Left lobe of liver (tissue), 2 donors: ENCODE data around the gene CIRBP. TPM values are rescaled to one million over a fixed set of nuclear protein-coding genes. Genes with fewer than 3 reads are reported as not detected.

Experiments used
- ATAC-seq: fragments of 200-7000 bp; cut with Tn5 transposase; one replicate; pipeline ENCODE4 v1.9.1; 2020; ENCODE audit warnings: mild to moderate bottlenecking, moderate library complexity
- DNase-seq: peaks from one replicate; pipeline ENCODE4 v3.0.0-alpha.2; 2020; ENCODE audit warnings: low spot score
- total RNA-seq: library from RNA; stranded (reverse); gene quantifications from one replicate; pipeline ENCODE4 v1.2.1, GENCODE V29; 2021
- donor health status: DM: no; HTN: no; CAD: no; lungs with moderate emphysema.
- donor health status: DM: no; HTN: yes; CAD: no.

Gene CIRBP
- total RNA-seq, 1 donor from 2014 or later = 125 TPM

DNA sequence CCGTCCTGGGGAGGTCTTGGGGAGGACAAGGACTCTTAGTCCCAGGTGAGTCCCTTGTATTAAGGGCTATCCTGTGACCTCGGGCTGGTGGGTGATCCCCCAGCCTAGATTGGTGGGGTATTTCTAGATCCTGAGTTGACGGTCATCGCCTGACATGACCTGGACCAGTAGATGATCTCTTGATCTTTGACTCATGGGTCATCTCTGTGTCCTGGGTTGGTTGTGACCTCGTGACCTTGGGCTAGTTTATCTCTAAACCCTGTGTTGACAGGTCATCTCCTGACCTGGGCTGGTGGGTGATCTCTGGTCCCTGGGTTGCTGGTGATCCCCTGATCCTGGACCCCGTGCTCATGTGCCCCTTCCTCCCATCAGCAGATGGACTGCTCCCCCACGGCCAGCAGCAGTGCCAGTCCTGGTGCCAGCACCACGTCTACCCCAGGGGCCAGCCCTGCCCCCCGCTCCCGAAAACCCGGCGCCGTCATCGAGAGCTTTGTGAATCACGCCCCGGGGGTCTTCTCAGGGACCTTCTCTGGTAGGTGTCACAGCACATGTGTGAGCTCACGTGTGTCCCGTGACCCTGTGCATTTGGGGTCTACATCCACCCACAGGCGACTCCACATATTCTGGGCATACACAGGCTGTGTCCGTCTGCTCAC lies 14.5 kb upstream of the CIRBP start:
- ATAC-seq (peak; percentile 24), DNase-seq (peak; percentile 76)

DNA sequence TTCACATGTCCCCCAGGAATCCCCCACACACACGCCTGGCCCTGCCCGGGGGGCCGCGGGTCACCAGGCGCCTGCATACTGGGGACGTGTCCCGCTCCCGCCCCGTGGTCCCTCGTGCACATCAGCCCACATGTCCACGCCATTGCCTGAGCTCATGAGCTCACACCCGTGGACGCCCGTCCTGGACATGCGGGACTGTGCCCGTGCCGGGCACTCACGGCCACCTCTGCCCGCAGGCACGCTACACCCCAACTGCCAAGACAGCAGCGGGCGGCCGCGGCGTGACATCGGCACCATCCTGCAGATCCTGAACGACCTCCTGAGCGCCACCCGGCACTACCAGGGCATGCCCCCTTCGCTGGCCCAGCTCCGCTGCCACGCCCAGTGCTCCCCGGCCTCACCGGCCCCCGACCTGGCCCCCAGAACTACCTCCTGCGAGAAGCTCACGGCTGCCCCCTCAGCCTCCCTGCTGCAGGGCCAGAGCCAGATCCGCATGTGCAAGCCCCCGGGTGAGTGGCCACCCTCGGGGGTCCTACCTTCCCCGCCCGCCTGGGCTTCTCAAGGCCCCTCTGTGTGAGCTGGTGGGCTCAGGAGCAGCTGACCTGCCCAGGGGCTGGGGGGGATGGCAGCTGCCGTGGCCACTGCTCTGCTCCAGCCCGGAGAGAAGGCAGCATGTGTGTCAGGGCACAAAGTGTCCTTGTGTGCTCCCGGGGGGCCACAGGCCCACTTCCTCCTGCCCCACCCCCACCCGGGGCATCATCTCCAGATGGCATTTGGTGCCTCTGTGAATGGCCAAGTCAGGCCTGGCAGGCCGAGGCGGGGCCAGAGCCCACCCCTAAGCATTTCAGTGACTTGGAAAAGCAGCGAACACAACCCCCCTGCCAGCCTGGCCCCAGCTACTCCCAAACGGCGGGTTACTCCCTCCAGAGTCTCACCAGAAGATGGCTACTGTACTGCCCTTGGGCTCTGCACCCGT lies 13.7 kb upstream of the CIRBP start:
- ATAC-seq (no peak), DNase-seq (no peak)

DNA sequence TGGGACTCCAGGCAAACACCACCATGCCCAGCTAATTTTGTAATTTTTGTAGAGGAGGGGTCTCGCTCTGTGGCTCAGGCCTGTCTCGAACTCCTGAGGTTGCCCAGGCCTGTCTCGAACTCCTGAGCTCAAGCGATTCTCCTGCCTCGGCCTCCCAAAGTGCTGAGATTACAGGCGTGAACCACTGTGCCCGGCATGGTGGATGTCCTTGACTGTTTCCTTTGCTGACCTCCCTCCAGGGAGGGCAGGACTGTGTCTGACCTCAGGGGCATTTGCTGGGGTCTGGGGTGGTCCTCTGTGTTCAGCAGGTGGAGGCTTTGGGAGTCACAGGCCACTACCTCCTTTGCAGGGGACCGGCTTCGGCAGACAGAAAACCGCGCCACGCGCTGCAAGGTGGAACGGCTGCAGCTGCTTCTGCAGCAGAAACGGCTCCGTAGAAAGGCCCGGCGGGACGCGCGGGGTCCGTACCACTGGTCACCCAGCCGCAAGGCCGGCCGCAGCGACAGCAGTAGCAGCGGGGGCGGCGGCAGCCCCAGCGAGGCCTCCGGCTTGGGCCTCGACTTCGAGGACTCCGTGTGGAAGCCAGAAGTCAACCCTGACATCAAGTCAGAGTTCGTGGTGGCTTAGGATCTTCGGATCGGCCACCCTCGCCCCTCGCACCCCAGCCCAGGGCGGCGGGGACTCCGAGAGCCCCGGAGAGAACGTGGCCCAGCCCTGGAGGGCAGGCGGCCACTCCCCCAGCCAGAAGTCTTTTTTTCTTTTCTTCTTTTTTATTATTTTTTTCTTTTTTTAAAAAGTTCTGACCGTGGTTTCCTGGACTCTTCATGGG lies 12.3 kb upstream of the CIRBP start:
- ATAC-seq = no peak
- DNase-seq = no peak

DNA sequence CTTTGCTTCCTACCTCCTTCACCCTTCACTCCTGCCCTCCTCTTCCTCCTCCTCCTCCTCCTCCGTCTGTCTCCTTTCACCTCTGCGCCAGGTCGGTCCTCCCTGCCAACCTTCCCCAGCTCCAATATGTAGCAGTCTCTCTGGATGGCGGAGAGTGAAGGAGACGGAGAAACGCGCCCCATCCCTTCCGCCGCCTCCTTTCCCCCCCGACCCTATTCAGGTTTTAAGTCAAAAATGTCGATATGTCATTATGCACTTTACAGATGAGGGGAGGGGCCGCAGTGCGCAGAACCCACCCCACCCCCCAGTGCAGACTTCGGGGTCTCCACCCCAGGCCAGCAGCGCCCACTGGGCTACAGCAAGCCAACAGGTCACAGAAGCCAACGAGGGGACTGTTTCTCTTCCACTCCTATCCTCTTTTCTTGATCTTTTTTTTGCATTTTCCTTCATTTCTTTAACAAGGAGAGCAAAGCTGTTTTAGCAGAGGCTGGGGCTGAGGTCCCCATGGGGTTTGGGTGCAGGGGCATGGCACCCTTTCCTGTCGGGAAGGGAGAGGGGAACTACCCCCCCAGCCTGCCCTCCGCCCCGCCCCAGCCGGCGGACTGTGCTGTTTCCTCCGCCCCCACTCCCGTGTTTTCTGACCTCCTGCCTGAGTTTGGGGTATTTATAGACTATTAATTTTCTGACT lies 11.5 kb upstream of the CIRBP start:
- ATAC-seq = no peak
- no peak for DNase-seq

DNA sequence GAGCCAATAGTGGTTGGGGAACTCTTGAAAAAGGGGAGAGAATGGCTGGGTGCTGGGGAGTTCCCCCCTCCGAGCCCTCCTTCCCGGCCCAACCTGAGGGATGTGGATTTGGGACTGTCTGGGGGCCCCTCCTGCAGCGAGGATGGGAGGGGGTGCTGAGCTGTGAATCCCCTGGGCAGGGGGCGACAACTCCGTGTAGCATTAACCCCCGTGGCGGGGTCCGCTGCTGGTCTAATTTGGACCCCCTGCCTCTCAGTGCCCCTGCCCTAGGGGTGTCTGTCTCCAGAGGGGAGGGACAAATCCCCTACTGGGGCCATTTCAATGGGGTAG lies 11.0 kb upstream of the CIRBP start:
- DNase-seq (no peak), ATAC-seq (no peak)

DNA sequence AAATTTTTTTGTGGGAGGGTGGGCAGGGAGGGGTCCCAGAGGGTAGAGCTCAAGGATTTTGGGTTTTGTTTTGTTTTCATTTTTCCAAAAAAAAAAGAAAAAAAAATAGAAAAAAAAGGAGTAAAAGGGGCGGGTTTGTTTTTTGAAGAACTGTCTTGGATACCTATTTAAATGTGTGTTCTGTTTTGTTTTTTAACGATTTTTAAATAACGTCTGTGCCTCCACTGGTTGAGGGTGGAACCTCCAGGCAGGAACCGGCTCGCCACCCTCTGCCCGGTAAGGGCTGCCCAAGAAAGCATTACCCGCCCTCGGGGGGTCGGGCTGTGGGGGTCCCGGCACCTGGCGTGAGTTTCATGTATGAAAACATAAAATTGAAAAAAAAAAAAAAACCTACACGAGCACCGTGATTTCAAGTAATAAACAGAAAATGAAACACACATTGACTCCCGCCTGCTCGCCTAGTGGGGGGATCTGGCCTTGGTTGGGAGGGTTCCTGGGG lies 10.4 kb upstream of the CIRBP start:
- ATAC-seq (no peak), DNase-seq (no peak)

DNA sequence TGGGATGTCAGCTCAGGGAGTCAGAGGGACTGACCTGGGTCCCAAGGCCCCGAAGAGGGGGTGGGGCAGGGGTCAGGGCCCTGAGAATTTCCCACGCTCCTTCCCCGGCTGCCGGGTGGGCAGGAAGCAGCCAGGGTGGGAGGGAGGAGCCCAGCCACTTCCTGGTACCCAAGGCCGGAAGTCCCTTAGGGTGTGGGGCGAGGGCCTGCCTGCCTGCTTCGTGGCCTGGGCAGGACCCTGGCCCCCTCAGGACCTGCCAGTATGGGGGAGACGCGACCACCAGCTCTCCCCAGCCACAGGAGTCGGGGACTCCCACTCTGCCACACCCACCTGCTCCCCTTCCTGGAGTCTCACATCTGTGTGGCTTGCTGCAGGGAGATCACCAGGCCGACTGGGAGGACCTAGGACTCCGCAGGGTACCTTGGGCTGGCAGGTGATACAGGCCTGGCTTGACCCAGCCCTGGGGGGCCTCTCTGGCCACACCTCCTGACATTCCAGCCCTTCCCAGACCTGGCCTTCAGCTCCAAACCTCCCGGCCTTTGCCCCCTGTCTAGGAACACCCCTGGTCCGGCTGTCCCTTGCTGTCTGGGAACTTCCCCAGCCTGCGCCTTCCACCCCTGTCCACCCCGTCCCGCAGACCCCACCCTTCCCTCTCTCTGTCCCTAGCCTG lies 9.8 kb upstream of the CIRBP start:
- ATAC-seq (peak; percentile 16), DNase-seq (peak; percentile 83)

DNA sequence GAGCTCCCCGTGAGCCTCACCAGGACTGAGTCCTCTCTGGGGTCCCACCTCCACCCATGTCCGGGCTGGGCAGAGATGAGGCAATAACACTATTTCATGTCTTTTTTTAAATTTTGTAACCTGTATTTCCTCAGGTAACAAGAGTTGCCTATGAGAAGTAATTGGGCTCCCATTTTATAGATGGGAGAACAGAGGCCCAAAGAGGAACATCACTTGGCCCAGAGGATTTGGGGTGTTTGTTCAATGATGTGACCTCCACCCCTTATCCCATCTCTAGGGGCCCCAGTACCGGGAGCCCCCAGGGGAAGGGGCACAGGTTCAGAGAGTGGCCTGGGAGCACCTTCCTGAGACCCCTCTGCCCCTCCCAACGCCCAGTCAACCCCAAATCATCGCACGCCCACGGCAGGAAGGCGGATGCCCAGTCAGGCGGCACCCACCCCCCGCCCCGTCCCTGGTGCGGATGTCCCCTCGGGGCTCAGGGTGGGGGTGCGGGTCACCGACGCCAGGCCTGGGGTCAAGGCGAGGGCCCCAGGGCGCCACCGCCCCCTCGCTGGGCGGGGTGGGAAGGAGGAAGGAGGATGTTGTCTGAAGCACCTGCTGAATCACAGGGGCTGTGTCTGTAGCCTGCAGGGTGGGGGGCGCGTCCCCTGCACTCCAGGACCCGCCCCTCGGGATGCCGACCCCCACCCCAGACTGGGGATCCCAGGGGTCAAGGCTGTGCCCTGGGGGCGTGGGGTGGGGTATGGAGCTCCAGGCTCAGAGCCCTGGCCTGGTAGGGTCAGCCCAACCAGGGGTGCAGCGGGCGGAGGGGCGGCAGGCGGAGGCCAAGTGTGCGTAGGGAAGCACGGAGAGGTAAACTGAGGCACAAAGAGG lies 9.0 kb upstream of the CIRBP start:
- ATAC-seq (no peak), DNase-seq (peak; percentile 61)

DNA sequence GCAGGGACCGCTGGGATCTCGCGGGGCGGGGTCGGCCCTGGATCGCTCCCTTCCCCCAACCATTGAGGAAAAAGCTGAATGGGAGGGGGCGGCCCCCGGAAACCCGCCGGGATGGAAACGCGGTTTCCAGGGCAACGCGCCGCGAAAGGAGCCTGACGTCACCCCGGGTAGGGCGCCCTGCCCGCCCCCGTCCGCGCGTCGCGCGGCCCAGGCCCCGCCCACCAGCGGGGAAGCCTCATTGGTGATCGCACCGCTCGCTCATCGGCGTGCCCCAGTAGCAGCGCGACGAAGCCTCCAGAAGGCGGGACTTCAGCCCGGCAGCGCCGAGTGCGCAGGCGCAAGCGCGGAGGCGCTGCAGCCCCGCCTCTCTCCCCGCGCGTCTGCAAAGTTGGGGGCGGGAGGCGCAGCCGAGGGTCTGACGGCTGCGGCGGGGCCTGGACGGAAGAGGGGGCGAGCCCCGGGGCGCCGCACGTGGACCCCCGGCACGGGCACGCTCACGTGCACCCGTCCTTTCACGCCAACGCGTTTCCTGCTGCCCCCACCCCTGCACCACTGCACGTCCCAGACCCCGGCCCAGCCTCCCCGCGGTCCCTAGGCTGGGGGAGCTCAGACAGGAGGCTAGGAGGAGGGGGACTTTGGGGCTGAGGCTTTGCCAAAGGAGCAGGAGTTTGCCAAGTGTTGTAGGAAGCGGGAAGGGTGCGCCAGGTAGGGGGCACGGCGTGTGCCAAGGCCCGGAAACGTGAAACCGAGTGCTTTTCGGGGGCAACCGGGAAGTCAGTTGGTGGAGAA lies 8.2 kb upstream of the CIRBP start:
- ATAC-seq = peak; percentile 70
- DNase-seq = peak; percentile 98

DNA sequence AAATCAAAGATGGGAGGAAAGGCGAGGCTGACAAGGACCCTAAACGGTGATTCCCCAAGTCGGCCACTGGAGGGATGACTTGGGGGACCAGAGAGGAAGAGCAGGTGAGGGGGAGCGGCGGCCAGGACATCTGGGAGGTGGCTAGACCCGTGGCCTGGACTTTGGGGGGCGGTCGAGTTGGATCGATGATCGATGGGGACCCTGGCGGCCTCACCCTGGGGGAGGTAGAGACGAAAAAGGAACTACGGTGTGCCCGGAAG lies 7.7 kb upstream of the CIRBP start:
- DNase-seq = no peak
- no peak for ATAC-seq

DNA sequence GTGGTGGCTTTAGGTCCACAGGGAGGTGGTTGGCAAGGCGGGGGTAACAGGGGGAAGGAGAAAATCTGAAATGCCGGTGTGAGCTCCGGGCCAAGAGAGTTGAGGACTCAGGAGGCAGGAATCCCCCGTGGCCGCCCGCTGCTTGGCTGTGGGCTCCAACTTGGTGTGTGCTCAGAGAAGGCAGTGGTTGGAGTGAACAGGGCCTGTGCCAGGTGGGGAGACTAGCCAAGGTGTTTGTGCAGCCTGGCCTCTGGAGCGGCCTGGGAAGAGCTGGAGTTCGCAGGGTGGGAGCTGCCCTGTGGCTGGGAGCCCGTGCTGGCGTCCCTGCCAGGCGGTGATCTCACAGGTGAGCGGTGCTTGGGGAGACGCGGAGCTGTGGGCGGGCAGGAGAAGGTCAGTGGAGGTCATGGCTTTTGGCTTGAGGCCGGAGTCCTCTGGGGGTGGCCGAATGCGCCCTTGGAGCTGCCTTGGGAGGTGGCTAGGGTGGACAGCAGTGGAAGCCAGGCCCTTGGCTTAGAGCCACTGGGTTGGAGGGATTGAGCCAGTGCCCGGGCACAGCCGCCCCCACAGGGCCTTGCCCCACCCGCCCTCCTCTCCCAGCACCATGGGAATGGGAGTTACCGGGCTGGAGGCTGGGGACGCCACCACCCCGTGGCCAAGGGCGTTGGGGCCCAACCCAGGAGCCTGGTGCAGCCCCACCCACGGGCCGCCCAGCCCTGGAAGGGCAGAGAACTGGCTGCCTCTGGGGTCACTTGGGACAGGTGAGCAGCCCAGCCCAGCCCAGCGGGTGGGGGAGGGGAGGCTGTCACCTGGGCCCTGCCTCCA lies 7.1 kb upstream of the CIRBP start:
- peak; percentile 61 for ATAC-seq
- peak; percentile 98 for DNase-seq

DNA sequence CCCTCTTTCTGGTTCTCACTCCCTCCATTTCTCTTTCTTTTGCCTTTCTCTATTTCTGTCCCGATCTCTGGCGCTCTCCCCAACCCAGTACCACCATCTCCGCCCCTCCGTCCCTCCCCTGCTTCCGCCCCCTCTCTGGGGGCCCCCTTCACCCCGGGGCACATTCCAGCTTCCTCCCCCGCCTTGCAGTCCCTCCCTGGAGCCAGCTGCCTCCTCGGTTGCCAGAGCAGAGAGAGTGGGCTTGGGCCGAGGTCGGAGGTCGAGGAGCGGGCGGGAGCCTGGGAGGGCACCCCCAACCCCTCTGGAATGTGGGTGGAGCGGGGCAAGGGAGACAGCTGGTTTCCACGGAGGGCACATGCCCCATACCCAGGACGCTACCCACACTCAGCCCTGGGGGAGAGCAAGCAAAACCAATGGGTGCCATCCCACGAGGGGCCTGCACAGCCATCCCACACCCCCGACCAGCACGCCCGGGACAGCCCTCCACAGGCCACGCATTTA lies 6.5 kb upstream of the CIRBP start:
- DNase-seq = no peak
- no peak for ATAC-seq

DNA sequence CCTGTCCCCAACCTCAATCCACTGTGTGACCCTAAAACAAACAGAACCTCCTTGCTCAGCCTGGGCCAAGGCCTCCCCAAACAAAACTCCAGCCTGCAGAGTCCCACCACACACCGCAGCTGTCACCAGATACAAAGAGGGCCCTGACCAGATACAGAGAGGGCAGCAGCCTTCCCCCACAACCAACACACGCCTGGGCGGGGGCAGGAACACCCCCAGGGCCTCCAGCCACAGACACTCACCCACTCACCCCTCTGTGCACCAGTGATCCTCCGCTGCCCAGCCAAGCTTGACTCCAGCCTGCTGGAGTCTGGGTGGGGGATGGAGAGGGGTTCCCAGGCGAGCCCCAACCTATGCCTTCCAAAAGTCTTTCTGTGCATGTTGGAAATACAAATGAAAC lies 5.9 kb upstream of the CIRBP start:
- DNase-seq = no peak
- no peak for ATAC-seq

DNA sequence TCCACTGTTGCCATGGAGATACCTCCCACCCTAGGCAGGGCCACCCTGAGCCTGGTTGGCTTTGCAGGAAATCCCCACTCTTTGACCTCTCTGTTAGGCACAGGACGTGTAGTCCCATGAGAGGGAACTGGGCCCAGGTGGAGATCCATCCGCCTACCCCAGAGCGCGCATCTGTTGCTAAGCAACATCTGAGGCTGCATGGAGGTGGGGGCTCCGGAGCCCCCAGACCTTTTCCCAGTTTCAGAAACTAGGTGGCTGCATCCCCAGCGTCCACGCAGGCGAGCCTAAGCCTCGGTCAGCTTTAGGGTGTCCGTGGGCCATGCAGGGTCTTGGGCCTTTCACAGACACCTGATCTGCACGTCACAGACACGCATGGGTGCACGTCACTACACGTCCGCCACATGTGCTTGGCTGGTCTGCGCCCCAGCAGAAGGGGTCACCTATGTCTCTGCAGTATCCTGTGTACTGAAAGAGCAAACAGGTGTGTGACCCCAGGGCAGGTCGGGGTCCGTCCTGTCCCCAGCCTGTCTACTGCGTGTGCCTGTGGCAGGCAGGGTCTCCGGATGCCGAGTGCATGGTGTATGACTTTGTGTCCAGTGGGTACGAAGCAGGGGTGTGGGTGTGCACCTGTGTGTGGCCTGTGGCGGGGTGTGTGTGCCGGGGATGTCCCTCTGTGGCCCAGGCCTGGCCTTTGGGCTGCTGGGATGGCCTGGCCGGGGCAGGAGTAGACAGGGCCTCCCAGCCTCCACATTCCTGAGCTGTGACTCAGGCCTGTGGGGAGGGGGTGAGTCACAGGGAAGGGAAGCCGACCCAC lies 4.1 kb upstream of the CIRBP start:
- DNase-seq (peak; percentile 52), ATAC-seq (no peak)

DNA sequence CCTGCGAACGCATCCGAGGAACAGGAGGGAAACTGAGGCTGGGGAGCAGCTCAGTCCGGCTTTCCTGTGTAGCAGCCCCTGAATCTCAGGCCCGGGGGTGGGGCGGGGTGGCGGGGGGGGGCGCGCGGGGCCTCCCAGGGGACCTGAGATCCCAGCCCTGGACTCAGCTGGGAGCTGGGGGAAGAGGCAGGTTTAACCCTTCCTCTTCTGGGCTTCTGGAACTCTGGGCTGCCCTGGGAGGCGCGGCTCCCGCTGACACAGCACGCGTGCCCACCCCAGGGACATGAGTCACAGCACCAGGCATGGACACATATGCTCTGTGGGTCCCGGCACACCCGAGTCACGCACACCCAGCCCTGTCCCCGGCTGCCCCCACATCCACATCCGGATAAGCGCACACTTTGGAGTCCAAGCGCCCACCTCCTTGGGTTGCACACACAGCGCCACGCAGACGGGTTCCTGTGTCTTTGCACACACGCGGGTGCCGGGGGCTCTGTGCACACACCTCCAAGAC lies 3.5 kb upstream of the CIRBP start:
- ATAC-seq (no peak), DNase-seq (peak; percentile 63)

DNA sequence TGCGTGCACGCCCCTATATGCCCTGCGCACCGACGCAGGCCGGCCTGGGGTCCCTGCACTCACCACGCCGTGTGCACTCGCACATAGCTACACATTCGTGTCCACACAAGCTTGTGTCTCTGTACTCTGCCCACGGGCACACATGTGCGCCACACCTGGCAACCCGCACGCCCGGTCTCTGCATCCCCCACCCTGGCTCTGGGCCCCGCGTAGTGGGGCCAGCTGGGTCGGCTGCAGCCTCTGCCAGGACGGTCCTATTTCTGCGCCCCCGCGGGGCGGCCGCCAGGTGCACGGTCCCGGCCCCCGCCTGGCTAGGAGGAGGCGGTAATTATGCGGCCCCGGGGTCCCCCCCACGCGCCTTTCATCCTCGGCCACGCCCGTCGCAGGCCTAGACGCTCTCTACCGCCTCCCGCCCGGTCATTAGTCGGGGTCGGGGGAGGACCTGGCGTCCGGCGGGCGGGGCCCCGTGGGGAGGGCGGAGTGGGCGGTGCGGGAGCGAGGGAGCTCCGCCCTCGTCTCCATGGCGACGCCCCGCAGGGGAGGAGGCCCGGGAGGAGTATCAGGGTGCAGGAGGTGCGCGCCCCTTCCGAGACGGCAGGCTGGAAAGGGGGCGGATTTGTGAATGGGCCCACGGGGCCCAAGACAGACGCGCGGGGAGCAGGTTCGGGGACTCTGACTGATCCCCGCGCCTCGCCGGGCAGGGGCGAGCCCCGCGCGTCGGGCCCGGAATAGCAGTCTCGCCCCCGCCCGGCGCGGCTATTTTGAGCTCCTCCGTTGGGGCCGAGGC lies 2.8 kb upstream of the CIRBP start:
- ATAC-seq (peak; percentile 60), DNase-seq (peak; percentile 93)
